GM19455 (cell line): Measurements from ENCODE around the gene TSEN34.

ENCODE experiments used
- ATAC-seq: cut with Tn5 transposase; IDR thresholded peaks from one replicate; pipeline ENCODE4 v1.9.1; 2021; ENCODE audit not compliant: unreplicated experiment

The TSEN34 gene

GRCh38 chr19:54191011-54191810 is at the start of gene TSEN34:
TSEN34 (plus strand) TSS chr19:54191308; CDS start chr19:54191365, 57 bp downstream.
- ATAC-seq: peak; percentile 29

- ATAC-seq: no peak
Observed at GRCh38 chr19:54141356-54141755, 49.8 kb upstream of the TSEN34 start.

- ATAC-seq: no peak
Observed at GRCh38 chr19:54142166-54142780, 48.8 kb upstream of the TSEN34 start.

GRCh38 chr19:54145541-54146158 is 45.5 kb upstream of the TSEN34 start:
- no peak for ATAC-seq

DNA sequence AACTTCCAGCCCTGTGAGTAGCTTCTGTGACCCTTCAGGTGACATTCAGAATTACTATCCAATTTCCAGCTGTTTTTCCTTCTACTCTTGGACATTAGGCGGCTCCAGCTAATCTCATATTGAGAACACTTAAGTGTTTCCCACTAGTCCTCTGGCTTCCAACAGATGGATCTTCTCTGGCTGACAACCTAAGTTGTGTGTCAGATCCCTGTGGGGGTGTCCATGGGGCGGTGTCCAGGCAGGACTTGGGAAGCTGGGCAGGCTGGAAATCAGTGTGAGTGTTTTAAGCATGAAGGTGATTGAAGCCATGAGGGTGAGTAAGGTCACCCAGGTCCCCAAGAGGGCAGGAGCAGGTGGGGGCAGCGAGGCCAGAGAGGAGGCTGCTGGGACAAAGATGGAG is 43.4 kb upstream of the TSEN34 start:
- no peak for ATAC-seq

DNA sequence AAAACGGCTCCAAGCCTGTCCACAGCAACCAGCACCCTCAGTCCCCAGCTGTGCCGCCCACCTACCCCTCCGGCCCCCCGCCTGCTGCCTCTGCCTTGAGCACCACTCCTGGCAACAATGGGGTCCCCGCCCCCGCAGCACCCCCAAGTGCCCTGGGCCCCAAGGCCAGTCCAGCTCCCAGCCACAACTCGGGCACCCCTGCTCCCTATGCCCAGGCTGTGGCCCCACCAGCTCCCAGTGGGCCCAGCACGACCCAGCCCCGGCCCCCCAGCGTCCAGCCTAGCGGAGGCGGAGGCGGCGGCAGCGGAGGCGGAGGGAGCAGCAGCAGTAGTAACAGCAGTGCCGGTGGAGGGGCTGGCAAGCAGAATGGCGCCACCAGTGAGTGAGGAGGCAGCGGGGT is 43.0 kb upstream of the TSEN34 start:
- ATAC-seq: no peak

DNA sequence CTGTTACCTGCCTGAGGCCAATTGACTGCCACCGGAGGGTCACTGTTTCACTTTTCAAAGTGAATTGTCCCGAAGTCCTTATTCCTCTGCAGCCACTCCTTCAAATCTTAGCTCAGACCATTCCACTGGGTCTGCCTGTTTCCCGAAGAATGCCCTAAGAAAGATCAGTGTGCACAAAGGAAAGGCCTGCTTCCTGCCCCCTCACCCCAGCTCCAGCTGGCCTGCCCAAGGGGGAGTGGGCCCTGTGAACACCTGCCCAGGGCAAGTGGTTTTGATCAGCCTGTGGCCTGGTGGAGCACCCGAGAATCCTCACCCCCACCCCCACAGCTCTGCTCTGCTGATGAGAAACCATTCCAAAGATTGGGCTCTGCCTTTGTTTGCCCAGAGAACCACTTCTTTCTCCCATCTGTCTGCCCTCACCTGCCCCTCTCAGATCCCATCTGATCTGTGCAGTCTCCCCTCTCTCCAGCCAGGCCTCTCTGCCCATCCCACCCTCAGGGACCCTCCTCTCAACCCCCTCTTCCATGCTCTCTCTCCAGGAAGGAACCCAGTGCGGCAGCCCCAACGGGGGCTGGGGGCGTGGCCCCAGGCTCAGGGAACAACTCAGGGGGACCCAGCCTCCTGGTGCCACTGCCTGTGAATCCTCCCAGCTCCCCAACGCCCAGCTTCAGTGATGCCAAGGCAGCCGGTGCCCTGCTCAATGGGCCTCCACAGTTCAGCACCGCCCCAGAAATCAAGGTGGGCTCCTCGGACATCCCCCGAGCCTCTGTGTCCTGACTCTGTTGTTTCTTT is 41.9 kb upstream of the TSEN34 start:
- no peak for ATAC-seq

DNA sequence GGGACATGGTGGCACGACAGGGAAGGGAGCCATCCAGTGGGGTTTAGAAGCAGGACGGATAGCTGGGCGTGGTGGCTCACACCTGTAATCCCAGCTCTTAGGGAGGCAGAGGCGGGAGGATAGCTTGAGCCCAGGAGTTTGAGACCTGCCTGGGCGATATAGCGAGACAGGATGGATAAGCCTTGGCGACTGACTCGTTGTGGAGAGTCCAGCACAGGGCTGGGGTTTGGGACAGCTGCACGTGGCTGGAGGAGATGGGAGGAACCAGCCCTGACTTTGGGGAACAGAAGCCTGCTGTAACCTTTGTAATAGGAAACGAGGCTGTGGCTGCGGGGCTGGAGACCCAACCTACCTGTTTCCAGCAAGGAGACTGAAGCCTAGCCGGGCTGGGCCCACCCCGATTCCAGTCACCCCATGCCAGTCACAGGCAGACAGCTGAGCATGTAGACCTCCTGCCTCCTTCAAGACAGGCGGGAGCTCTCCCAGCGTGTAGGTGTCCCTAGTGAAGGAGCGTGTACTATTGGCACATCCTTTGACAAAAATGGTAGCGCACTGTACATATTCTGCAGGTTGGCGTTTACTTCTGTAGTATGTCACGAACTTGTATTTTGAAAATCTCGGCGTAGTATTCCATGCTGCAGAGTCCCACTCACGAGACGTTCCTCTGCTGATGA is 39.6 kb upstream of the TSEN34 start:
- ATAC-seq: no peak

GRCh38 chr19:54152267-54152666 is 38.8 kb upstream of the TSEN34 start:
- no peak for ATAC-seq

DNA sequence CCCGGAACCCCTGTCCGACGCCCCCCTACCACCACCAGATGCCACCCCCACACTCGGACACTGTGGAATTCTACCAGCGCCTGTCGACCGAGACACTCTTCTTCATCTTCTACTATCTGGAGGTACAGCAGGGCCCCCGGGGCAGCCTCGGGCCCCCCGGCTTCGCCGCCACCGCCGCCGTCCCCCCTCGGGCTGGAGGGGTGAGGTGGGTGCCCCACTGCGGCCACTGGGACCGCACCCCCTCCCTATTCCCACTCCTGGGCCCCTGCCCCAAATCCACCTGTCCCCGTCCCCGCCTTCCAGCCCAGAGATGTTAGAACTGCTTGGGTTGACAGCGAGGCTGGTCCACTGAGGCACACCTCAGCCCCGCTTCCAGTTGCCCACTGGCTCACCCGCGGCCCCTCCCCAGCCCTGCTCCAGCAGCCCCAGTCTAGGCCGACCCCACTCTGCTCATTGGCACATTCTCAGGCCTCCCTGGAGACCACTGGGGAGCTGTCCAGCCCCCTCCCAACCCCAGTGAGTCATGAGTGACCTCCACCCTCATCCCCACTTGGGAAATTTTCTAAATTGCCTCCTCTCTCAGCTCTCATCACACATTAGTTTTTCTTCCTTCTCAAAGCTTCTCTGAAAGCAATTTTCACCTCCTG is 38.1 kb upstream of the TSEN34 start:
- no peak for ATAC-seq

GRCh38 chr19:54153731-54154326 is 37.3 kb upstream of the TSEN34 start:
- no peak for ATAC-seq

DNA sequence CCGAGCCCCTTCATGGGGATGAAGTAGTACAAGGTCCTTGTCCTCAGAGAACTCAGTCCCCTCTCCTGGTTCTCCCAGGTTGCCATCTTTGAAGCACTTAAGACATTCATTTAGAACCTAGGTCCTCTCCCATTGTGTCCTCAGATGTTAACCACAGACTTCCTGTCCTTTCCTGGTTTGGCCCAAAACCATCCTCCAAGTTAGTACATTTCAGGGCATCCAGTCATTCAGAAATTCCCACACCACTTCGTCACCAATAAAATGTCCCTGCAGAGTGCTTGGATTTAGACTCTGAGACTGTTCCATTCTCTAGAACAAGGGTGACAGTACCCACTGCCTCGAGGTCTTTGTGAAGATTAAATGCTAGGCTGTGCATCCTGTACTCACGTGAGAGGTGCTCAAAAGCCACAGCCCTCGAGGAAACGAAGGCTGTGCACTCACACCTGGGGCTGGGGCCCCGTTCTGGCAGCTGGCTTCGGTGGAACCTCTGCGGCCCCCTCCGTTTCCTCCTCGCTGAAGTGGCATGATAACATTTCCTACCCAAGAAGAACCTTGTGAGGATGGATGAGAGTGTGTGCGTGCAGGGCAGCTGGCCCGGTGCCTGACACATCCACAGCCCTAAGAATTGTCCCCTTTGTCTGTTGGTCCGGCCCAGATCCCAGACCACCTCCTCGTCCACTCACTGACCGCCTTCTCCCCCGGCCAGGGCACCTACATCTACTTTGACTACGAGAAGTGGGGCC is 36.3 kb upstream of the TSEN34 start:
- no peak for ATAC-seq

DNA sequence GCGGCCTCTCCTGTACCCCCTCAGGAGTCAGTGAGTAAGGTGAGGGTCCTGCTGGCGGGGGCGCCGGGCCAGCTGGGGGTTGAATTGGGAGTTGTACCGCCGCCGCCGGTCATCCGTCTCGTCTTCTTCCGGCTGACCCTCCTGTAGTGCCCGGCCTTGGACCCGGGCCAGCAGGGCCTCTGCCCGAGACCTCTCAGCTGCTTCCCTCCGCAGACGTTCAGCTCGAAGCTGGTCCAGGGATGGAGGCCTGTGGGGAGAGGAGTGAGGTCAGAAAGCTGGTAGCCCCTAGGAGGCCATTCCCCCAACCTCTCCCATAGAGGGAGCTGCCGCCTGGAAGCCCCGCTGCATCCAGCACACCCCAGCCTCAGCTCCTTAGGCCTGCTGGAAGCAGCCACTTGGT is 35.4 kb upstream of the TSEN34 start:
- no peak for ATAC-seq

- ATAC-seq: no peak
Observed at GRCh38 chr19:54156490-54156889, 34.6 kb upstream of the TSEN34 start.

DNA sequence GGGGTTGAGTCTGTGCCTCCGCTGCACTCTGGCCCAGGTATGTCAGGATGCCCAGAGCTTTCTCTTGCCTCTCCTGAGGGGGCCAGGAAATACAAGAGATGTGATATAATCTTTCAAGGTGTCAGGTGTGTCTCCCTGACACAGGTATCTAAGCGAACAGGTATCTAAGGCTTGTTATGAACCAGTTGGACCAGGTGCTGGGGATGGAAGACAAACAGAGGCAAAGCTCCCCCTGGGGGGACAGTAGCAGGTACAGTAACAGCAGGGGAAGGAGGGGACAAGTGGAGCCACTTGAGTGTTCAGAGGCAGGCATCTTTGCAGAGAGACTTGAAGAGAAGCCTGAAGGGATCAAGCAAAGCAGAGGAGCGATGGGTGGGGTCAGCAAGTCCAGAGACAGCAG is 34.2 kb upstream of the TSEN34 start:
- no peak for ATAC-seq

DNA sequence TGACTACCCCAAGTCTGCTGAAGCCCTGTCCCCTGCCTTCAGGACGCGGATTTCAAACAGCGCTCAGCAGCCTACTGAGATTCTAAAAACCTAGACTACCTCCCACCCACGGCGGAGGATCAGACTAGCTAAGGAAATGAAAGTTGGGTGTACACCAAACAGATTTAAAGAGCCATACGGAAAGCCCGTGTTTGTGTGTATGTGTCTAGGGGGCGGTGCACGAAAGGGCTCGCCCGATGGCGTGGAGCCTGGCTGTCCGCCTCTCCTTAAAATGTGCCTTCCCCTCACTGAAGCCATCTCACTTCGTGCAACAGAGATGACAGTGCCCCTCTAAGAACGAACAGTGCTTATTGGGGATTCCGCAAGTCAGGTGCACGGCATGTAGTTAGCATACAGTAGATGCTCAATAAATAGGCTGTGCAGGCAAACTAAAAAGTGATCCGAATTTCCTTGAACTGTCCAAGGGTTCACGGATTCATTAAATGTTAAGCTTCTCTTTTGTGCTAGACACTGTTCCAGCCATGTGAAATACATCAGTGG is 32.2 kb upstream of the TSEN34 start:
- ATAC-seq: no peak

GRCh38 chr19:54159352-54160181 is 31.5 kb upstream of the TSEN34 start, which contains the start of gene LENG1:
LENG1 (minus strand) TSS chr19:54159721; CDS start chr19:54159695, 26 bp downstream.
- ATAC-seq: peak; percentile 89
